ENCODE measurements around the gene STPG4.

- TF ChIP-seq, protein P1, sequence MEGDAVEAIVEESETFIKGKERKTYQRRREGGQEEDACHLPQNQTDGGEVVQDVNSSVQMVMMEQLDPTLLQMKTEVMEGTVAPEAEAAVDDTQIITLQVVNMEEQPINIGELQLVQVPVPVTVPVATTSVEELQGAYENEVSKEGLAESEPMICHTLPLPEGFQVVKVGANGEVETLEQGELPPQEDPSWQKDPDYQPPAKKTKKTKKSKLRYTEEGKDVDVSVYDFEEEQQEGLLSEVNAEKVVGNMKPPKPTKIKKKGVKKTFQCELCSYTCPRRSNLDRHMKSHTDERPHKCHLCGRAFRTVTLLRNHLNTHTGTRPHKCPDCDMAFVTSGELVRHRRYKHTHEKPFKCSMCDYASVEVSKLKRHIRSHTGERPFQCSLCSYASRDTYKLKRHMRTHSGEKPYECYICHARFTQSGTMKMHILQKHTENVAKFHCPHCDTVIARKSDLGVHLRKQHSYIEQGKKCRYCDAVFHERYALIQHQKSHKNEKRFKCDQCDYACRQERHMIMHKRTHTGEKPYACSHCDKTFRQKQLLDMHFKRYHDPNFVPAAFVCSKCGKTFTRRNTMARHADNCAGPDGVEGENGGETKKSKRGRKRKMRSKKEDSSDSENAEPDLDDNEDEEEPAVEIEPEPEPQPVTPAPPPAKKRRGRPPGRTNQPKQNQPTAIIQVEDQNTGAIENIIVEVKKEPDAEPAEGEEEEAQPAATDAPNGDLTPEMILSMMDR (IDR thresholded peaks at IDR 0.05) = no peak
- TF ChIP-seq POLR2A (IDR thresholded peaks at IDR 0.05) (no peak), POLR2AphosphoS5 (IDR thresholded peaks at IDR 0.05) (no peak), EP300 (IDR thresholded peaks at IDR 0.05; ENCODE audit: low read depth) (no peak)
These were observed 25.4 kb upstream of the STPG4 start for GRCh38 chr2:47180531-47180930.

Measured in transverse colon (tissue), 4 donors.